IPS-15b (cell line): Measurements from ENCODE around the gene SUCNR1.
"Not testable (repeated sequence)": the region's sequence is repeated elsewhere in the genome, so short reads cannot be mapped to it uniquely, and the experiment has no call there.

ENCODE experiments used
- H3K27me3 ChIP-seq: one replicate; pipeline ENCODE4 v1.6.1; 2013; ENCODE audit warnings: low read length; ENCODE audit not compliant: control insufficient read depth, insufficient read depth
- H3K36me3 ChIP-seq: one replicate; pipeline ENCODE4 v1.6.1; 2013; ENCODE audit warnings: low read length; ENCODE audit not compliant: control insufficient read depth, insufficient read depth
- H3K4me1 ChIP-seq: one replicate; pipeline ENCODE4 v1.6.1; 2013; ENCODE audit warnings: mild to moderate bottlenecking, low read length; ENCODE audit not compliant: control insufficient read depth, insufficient read depth
- H3K4me3 ChIP-seq: one replicate; pipeline ENCODE4 v1.5.1; 2013; ENCODE audit warnings: low read depth, low read length
- H3K9ac ChIP-seq: one replicate; pipeline ENCODE4 v1.6.1; 2013; ENCODE audit warnings: low read depth, mild to moderate bottlenecking, low read length
- H3K9me3 ChIP-seq: one replicate; pipeline ENCODE4 v1.6.1; 2013; ENCODE audit warnings: mild to moderate bottlenecking, low read length; ENCODE audit not compliant: control insufficient read depth, insufficient read depth

Gene SUCNR1

GRCh38 chr3:151856118-151856517 lies 17.3 kb upstream of the SUCNR1 start:
- Histone ChIP-seq H3K27me3 (no peaks in the 10 kb centered on the region), H3K4me1 (no peaks in the 10 kb centered on the region), H3K36me3 (no peaks in the 10 kb centered on the region), H3K4me3 (no peak overlapping the region), H3K9me3 (no peaks in the 10 kb centered on the region), H3K9ac (no peak overlapping the region)

GRCh38 chr3:151856641-151857040 lies 16.8 kb upstream of the SUCNR1 start:
- H3K27me3 ChIP-seq = no peaks in the 10 kb centered on the region
- H3K4me1 ChIP-seq = no peaks in the 10 kb centered on the region
- H3K9ac ChIP-seq = no peak overlapping the region
- no peaks in the 10 kb centered on the region for H3K9me3 ChIP-seq
- H3K4me3 ChIP-seq = no peak overlapping the region
- no peaks in the 10 kb centered on the region for H3K36me3 ChIP-seq

- Histone ChIP-seq H3K4me1 (no peaks in the 10 kb centered on the region), H3K36me3 (no peaks in the 10 kb centered on the region), H3K4me3 (no peak overlapping the region), H3K9ac (no peak overlapping the region), H3K9me3 (no peaks in the 10 kb centered on the region), H3K27me3 (no peaks in the 10 kb centered on the region)
Measured at GRCh38 chr3:151859233-151859673, 14.2 kb upstream of the SUCNR1 start.

- H3K36me3 ChIP-seq = no peaks in the 10 kb centered on the region
- H3K9ac ChIP-seq = no peak overlapping the region
- H3K4me3 ChIP-seq = no peak overlapping the region
- no peaks in the 10 kb centered on the region for H3K27me3 ChIP-seq
- no peaks in the 10 kb centered on the region for H3K4me1 ChIP-seq
- no peaks in the 10 kb centered on the region for H3K9me3 ChIP-seq
Measured at GRCh38 chr3:151859905-151860304, 13.5 kb upstream of the SUCNR1 start.

- H3K4me1 ChIP-seq = no peaks in the 10 kb centered on the region
- no peak overlapping the region for H3K9ac ChIP-seq
- H3K36me3 ChIP-seq = no peaks in the 10 kb centered on the region
- no peaks in the 10 kb centered on the region for H3K27me3 ChIP-seq
- no peaks in the 10 kb centered on the region for H3K9me3 ChIP-seq
- H3K4me3 ChIP-seq = no peak overlapping the region
Measured at GRCh38 chr3:151863611-151864010, 9.8 kb upstream of the SUCNR1 start.

GRCh38 chr3:151864423-151865101 lies 8.9 kb upstream of the SUCNR1 start:
- Histone ChIP-seq H3K9ac (no peak overlapping the region), H3K4me1 (no peaks in the 10 kb centered on the region), H3K27me3 (no peaks in the 10 kb centered on the region), H3K36me3 (no peaks in the 10 kb centered on the region), H3K9me3 (no peaks in the 10 kb centered on the region), H3K4me3 (no peak overlapping the region)

GRCh38 chr3:151866711-151867410 lies 6.6 kb upstream of the SUCNR1 start:
- H3K36me3 ChIP-seq = no peaks in the 10 kb centered on the region
- no peaks in the 10 kb centered on the region for H3K27me3 ChIP-seq
- H3K4me1 ChIP-seq = no peaks in the 10 kb centered on the region
- no peak overlapping the region for H3K4me3 ChIP-seq
- H3K9ac ChIP-seq = no peak overlapping the region
- H3K9me3 ChIP-seq = no peaks in the 10 kb centered on the region

- Histone ChIP-seq H3K9me3 (no peaks in the 10 kb centered on the region), H3K27me3 (no peaks in the 10 kb centered on the region)
Measured at GRCh38 chr3:151867666-151868065, 5.8 kb upstream of the SUCNR1 start.

GRCh38 chr3:151869181-151869580 lies 4.3 kb upstream of the SUCNR1 start:
- Histone ChIP-seq H3K4me3 (no peak overlapping the region), H3K9me3 (no peaks in the 10 kb centered on the region), H3K27me3 (no peaks in the 10 kb centered on the region), H3K9ac (no peak overlapping the region), H3K4me1 (no peaks in the 10 kb centered on the region), H3K36me3 (no peaks in the 10 kb centered on the region)

More at GRCh38 chr3:151867666-151868065, 5.8 kb upstream of the SUCNR1 start:
- H3K4me3 ChIP-seq = no peak overlapping the region
- H3K9ac ChIP-seq = no peak overlapping the region
- H3K4me1 ChIP-seq = no peaks in the 10 kb centered on the region
- H3K36me3 ChIP-seq = no peaks in the 10 kb centered on the region

GRCh38 chr3:151871639-151872468 lies 1.6 kb upstream of the SUCNR1 start:
- H3K27me3 ChIP-seq = no peaks in the 10 kb centered on the region
- H3K9me3 ChIP-seq = no peaks in the 10 kb centered on the region
- H3K4me3 ChIP-seq = no peak overlapping the region
- H3K9ac ChIP-seq = no peak overlapping the region
- no peaks in the 10 kb centered on the region for H3K4me1 ChIP-seq
- H3K36me3 ChIP-seq = no peaks in the 10 kb centered on the region

GRCh38 chr3:151874079-151874478 lies 636 bp downstream of the SUCNR1 start:
- H3K4me1 ChIP-seq, H3K9ac ChIP-seq, H3K9me3 ChIP-seq, H3K4me3 ChIP-seq, H3K27me3 ChIP-seq, H3K36me3 ChIP-seq: not testable (repeated sequence)
